ENCODE measurements around the gene NECTIN2.

NECTIN2 gene

GRCh38 chr19:44889830-44890365, 43.8 kb downstream of the NECTIN2 start:
- no peak for TF ChIP-seq CTCF (conservative IDR thresholded peaks at IDR 0.05; ENCODE audit: low read depth)
- POLR2A ChIA-PET (ENCODE audit: low non-redundant PET): interaction anchor here (0.5 to 0.7 kb wide), 3 partner anchors 8 to 64 kb away, joined by 3 to 5 read pairs (median 4); no protein-coding TSS in a partner anchor
- no peak for DNase-seq (ENCODE audit: low spot score)
- CTCF ChIA-PET: interaction anchor here (0.6 to 1.2 kb wide), 4 partner anchors 8 to 493 kb away, joined by 3 to 6 read pairs (median 3); no protein-coding TSS in a partner anchor
- H3K27ac ChIP-seq: peak overlapping the region; percentile 93

- ChIA-PET POLR2A (ENCODE audit: low non-redundant PET) (interaction anchor here (0.6 to 0.7 kb wide), 5 partner anchors 9 to 1915 kb away, joined by 3 to 5 read pairs (median 4); no protein-coding TSS in a partner anchor), CTCF (interaction anchor here (0.6 to 1.2 kb wide), 4 partner anchors 9 to 492 kb away, joined by 3 to 6 read pairs (median 3); no protein-coding TSS in a partner anchor)
- TF ChIP-seq CTCF (conservative IDR thresholded peaks at IDR 0.05; ENCODE audit: low read depth): no peak
- DNase-seq (ENCODE audit: low spot score): peak; percentile 99
- peak overlapping the region; percentile 93 for H3K27ac ChIP-seq
These were observed 44.4 kb downstream of the NECTIN2 start for GRCh38 chr19:44890366-44891015.

- peak within 1 kb of the TSS; percentile 93 for H3K27ac ChIP-seq
- no peak for DNase-seq (ENCODE audit: low spot score)
- ChIA-PET CTCF (no interaction called here), POLR2A (ENCODE audit: low non-redundant PET) (interaction anchor here (0.6 to 0.7 kb wide), 3 partner anchors 32 to 1914 kb away, joined by 3 to 5 read pairs (median 5); no protein-coding TSS in a partner anchor)
- no peak; the same call in 1 of the 2 replicates for TF ChIP-seq CTCF (conservative IDR thresholded peaks at IDR 0.05; ENCODE audit: low read depth)
These were observed 45.2 kb downstream of the NECTIN2 start, which contains the start of gene TOMM40 for GRCh38 chr19:44891016-44891882. TSS of gene TOMM40 (plus strand) at chr19:44891254. CDS start at chr19:44891416, 162 bp downstream.

- TF ChIP-seq CTCF (conservative IDR thresholded peaks at IDR 0.05; ENCODE audit: low read depth): no peak
- POLR2A ChIA-PET (ENCODE audit: low non-redundant PET): no interaction called here
- CTCF ChIA-PET: interaction anchor here (1.2 kb wide), 1 partner anchor 11 kb away, joined by 4 read pairs; no protein-coding TSS in a partner anchor
- H3K27ac ChIP-seq: peak overlapping the region; percentile 93
- DNase-seq (ENCODE audit: low spot score): no peak
These were observed 46.8 kb downstream of the NECTIN2 start for GRCh38 chr19:44892932-44893331.

- TF ChIP-seq CTCF (conservative IDR thresholded peaks at IDR 0.05; ENCODE audit: low read depth): no peak
- ChIA-PET POLR2A (ENCODE audit: low non-redundant PET) (no interaction called here), CTCF (interaction anchor here (1.2 kb wide), 1 partner anchor 11 kb away, joined by 4 read pairs; no protein-coding TSS in a partner anchor)
- H3K27ac ChIP-seq: peak overlapping the region; percentile 93
- no peak for DNase-seq (ENCODE audit: low spot score)
These were observed 47.4 kb downstream of the NECTIN2 start for GRCh38 chr19:44893332-44894051.

Measured in RWPE1 (cell line).